KOPT-K1 (cell line): ENCODE measurements around the gene TMEM244.
"Not testable (repeated sequence)": the region's sequence is repeated elsewhere in the genome, so short reads cannot be mapped to it uniquely, and the experiment has no call there.

ENCODE experiments used
- H3K27ac ChIP-seq: fragments of 200-600 bp; sonication (generic); 2 replicates; pipeline ENCODE4 v1.5.1; 2016; ENCODE audit warnings: antibody characterized with exemption, mild to moderate bottlenecking, low read depth, low read length; ENCODE audit not compliant: poor library complexity, severe bottlenecking
- H3K36me3 ChIP-seq: fragments of 200-600 bp; sonication (generic); 2 replicates; pipeline ENCODE4 v1.5.1; 2017; ENCODE audit warnings: antibody characterized with exemption, mild to moderate bottlenecking, low read length, moderate library complexity; ENCODE audit not compliant: insufficient read depth
- H3K9me3 ChIP-seq: fragments of 200-600 bp; sonication (generic); 2 replicates; pipeline ENCODE4 v1.5.1; 2017; ENCODE audit warnings: antibody characterized with exemption, low read length, mild to moderate bottlenecking; ENCODE audit not compliant: insufficient read depth, poor library complexity, severe bottlenecking

The TMEM244 gene

DNA sequence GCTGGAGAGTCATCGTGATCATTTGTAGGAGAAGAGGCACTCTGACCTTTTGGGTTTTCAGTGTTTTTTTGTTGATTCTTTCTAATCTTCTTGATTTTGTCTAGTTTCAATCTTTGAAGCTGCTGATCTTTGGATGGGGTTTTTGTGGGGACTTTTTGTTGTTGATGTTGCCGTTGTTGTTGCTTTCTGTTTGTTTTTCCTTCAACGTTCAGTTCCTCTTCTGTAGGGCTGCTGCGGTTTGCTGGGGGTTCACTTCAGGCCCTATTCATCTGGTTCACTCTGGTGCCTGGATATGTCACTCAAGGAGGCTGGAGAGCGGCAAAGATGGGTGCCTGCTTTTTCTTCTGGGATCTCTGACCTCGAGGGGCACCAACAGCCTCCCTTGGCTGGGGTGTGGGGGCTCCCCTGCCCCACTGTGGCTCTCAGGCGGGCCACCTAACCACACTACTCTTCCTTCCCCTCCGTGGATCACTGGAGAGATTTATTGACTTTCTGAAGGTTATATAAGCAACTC lies 21.5 kb upstream of the TMEM244 start:
- Histone ChIP-seq H3K36me3 (no peaks in the 10 kb centered on the region), H3K27ac (no peak overlapping the region), H3K9me3 (no peaks in the 10 kb centered on the region)

- not testable (repeated sequence) for H3K27ac ChIP-seq, H3K9me3 ChIP-seq, H3K36me3 ChIP-seq
Measured at GRCh38 chr6:129877894-129878293, 16.8 kb upstream of the TMEM244 start.

DNA sequence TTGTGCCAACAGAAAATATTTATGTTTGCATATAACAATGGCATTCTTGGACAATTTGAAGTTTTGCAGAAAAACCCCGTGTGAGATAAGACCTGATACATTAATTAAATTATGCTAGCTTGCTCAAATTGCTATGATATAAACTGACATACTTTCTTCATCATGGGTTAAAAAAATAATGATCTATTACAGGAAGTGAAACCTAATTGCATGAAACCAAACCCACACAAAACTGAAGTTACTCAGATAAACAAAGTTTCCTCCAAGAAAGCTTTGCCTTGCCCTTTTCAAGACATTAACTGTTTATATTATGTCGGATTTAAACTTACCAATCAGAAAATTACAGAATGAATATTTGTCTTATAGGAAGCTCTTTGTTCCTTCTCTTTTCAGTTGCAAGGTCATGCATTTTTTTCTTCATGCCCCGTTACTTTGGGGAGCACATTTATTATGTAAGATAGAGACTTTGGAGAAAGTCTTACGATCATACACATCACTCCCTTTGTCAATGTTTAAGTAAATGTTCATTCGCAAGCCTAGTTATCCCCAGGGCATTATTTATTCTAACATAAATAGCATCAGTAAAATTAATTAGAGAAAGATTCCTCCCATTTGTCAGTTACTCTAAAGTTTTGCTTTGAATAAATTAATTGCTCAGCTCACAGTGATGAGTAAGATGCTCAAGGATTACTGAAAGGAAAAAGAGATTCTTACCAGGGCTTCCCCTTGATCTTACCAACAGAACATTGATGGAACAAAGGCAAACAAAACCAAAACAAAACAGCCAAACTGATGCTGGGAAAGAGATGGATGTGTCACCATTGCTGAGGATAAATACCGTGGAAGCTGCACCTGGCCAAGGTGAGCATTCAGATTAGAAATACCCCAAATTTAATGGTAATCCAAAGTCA lies 14.8 kb upstream of the TMEM244 start:
- no peaks in the 10 kb centered on the region for H3K9me3 ChIP-seq
- H3K27ac ChIP-seq = no peak overlapping the region
- no peaks in the 10 kb centered on the region for H3K36me3 ChIP-seq

GRCh38 chr6:129874837-129875236 lies 13.7 kb upstream of the TMEM244 start:
- no peaks in the 10 kb centered on the region for H3K36me3 ChIP-seq
- no peak overlapping the region for H3K27ac ChIP-seq
- H3K9me3 ChIP-seq = no peaks in the 10 kb centered on the region

DNA sequence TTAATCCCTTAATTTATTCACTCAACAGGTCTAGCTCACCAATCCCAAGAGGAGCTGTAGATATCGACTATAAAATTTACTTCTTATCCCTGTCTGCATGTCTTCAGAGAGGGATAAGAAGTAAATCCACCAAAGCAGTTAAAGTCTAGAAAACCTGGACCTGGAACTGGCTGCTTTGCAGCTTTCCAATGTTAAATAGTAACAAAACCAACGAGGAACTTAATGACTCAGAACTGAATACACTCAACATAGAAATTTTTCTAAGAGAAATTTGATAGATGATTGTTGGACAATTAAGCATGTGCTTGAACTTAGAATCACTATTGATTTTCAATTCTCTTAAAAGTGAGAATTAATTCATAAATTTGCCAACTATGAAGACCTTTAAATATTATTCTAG lies 11.5 kb upstream of the TMEM244 start:
- H3K9me3 ChIP-seq = no peaks in the 10 kb centered on the region
- no peaks in the 10 kb centered on the region for H3K36me3 ChIP-seq
- H3K27ac ChIP-seq = no peak overlapping the region

GRCh38 chr6:129871221-129871620 lies 10.1 kb upstream of the TMEM244 start:
- Histone ChIP-seq H3K36me3 (no peaks in the 10 kb centered on the region), H3K9me3 (no peaks in the 10 kb centered on the region), H3K27ac (no peak overlapping the region)

DNA sequence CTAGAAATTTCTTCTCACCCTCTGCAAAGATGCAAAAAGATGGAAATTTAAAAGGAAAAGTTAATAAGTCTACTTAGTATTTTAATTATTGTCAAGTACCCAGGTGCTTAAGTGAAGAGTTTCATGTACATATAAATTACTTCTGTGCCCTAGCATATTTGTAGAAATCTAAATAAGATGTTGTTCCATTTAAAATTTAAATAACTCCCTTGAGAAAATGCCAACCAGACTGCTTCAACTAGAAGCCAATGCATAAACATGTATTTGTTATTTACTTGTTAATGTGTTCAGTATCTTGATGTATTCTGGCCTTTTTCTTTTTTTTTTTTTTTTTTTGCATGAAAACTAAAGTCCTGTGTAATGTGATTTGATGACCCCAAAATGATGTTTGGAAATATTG lies 6.3 kb upstream of the TMEM244 start:
- H3K36me3 ChIP-seq = no peaks in the 10 kb centered on the region
- H3K9me3 ChIP-seq = no peaks in the 10 kb centered on the region
- no peak overlapping the region for H3K27ac ChIP-seq

DNA sequence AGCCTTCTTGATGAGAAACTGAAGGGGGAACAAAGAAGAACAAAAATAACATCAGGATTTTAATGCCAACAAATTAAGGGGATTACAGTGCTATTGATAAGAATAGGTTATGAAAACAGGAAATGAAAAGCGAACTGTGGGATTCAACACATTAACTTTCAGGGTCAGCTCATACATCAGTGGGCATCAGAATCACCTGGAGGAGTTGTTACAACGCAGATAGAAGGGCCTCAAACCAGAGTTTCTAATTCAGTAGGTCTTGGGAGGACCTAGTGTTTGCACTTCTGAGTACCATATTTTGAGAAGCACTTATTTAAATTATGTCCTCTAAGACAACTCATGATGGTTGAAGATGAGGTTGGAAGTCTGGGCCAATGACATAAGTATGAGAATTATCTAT lies 5.6 kb upstream of the TMEM244 start:
- no peaks in the 10 kb centered on the region for H3K9me3 ChIP-seq
- H3K27ac ChIP-seq = no peak overlapping the region
- no peaks in the 10 kb centered on the region for H3K36me3 ChIP-seq

- no peaks in the 10 kb centered on the region for H3K36me3 ChIP-seq
Measured at GRCh38 chr6:129866256-129866655, 5.1 kb upstream of the TMEM244 start.

GRCh38 chr6:129865013-129865412 lies 3.9 kb upstream of the TMEM244 start:
- H3K36me3 ChIP-seq = no peaks in the 10 kb centered on the region
- no peaks in the 10 kb centered on the region for H3K9me3 ChIP-seq
- H3K27ac ChIP-seq = no peak overlapping the region

More at GRCh38 chr6:129866256-129866655, 5.1 kb upstream of the TMEM244 start:
- Histone ChIP-seq H3K27ac (no peak overlapping the region), H3K9me3 (no peaks in the 10 kb centered on the region)

DNA sequence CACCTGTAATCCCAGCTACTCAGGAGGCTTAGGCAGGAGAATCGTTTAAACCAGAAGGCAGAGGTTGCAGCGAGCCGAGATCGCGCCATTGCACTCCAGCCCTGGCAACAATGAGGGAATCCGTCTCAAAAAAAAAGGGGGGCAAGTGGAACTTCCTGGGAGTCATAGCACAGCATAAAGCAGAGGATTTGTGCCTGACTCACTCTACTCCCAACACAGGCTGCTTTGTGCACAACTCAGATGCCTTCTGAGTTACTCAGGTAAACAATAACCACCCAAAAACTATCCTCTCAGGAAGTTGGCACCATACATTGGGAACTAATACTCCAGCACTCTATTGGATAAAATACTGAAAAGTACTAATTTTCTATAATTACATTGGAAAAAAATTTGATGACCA lies 2.5 kb upstream of the TMEM244 start:
- H3K27ac ChIP-seq = no peak overlapping the region
- no peaks in the 10 kb centered on the region for H3K36me3 ChIP-seq

DNA sequence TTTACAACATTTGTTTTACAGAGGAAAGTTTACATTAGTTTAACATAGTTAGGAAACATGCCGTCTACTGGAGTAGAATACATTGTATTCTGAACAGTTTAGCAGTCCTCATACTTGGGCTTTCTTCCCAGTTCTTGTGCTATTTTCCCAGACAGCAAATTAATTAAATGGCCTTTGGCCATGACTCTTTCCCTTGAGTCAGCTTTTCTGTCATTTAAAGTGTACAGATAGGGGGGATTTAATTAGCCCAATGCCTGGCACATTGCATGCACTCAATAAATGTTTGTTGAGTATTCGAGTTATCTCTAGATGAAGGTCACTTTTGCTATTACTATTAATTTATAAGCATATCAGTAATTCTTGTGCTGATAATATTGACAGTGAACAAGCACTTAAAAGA lies 1.6 kb downstream of the TMEM244 start:
- no peaks in the 10 kb centered on the region for H3K36me3 ChIP-seq
- H3K9me3 ChIP-seq = peaks cover 12% of the 10 kb centered on the region
- H3K27ac ChIP-seq = no peak overlapping the region

More for the DNA sequence above, 2.5 kb upstream of the TMEM244 start:
- H3K9me3 ChIP-seq = no peaks in the 10 kb centered on the region

DNA sequence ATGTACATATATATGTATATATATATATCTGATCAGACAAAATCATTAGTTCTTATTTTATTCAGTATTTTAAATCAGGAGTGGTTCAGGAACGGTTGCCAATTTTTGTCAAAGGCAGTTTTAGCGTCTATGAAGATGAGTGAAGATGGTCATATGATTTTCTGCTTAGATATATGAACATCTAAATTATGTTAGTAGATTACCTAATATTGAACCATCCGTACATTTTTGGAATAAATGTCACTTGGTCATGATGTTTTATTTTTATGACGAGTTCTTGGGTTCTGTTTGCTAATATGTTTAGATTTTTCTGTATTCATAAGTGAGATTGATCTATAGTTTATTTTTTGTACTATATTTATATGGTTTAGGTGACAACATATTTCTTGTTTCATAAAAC lies 3.3 kb downstream of the TMEM244 start:
- no peak overlapping the region for H3K27ac ChIP-seq
- H3K9me3 ChIP-seq = peaks cover 12% of the 10 kb centered on the region
- no peaks in the 10 kb centered on the region for H3K36me3 ChIP-seq

GRCh38 chr6:129853996-129854711 lies 7.0 kb downstream of the TMEM244 start:
- Histone ChIP-seq H3K27ac (no peak overlapping the region), H3K9me3 (peaks cover 12% of the 10 kb centered on the region), H3K36me3 (no peaks in the 10 kb centered on the region)

GRCh38 chr6:129852257-129852858 lies 8.8 kb downstream of the TMEM244 start:
- peaks cover 6% of the 10 kb centered on the region for H3K9me3 ChIP-seq
- H3K27ac ChIP-seq = no peak overlapping the region
- H3K36me3 ChIP-seq = no peaks in the 10 kb centered on the region
